NCI-H226 (cell line): ENCODE results near the gene APOA4.

Experiments used
- DNase-seq: peaks from one replicate; pipeline ENCODE4 v3.0.0-alpha.2; 2015

APOA4 gene

GRCh38 chr11:116773203-116774097, 49.7 kb downstream of the APOA4 start:
- DNase-seq = peak; percentile 60

GRCh38 chr11:116772443-116773202, 50.5 kb downstream of the APOA4 start, which contains the start of gene BUD13:
Gene BUD13, minus strand, starts transcription at chr11:116772987. Its CDS starts 23 bp downstream, at chr11:116772964.
- peak; percentile 84 for DNase-seq

- no peak for DNase-seq
These were observed 51.2 kb downstream of the APOA4 start for GRCh38 chr11:116771935-116772334.
